Upper lobe of right lung (tissue), 1 donor: ENCODE measurements around the gene TEP1. TPM values are rescaled to one million over a fixed set of nuclear protein-coding genes. Genes with fewer than 3 reads are reported as not detected.
"Not testable (repeated sequence)": the region's sequence is repeated elsewhere in the genome, so short reads cannot be mapped to it uniquely, and the experiment has no call there.

Experiments
- ATAC-seq: fragments of 200-7000 bp; cut with Tn5 transposase; one replicate; pipeline ENCODE4 v1.9.1; 2020; ENCODE audit warnings: mild to moderate bottlenecking, moderate library complexity
- DNase-seq: peaks from one replicate; pipeline ENCODE4 v3.0.0-alpha.2; 2020
- H3K27ac ChIP-seq: fragments of 200-600 bp; one replicate; pipeline ENCODE4 v1.8.0; 2022
- H3K27me3 ChIP-seq: fragments of 200-600 bp; one replicate; pipeline ENCODE4 v1.8.0; 2022; ENCODE audit warnings: mild to moderate bottlenecking
- H3K36me3 ChIP-seq: fragments of 200-600 bp; one replicate; pipeline ENCODE4 v1.8.0; 2022
- H3K4me1 ChIP-seq: fragments of 200-600 bp; one replicate; pipeline ENCODE4 v1.8.0; 2022
- H3K4me3 ChIP-seq: fragments of 200-600 bp; one replicate; pipeline ENCODE4 v1.8.0; 2022; ENCODE audit warnings: mild to moderate bottlenecking
- H3K9me3 ChIP-seq: fragments of 200-600 bp; one replicate; pipeline ENCODE4 v1.8.0; 2022
- CTCF ChIP-seq: fragments of 200-600 bp; IDR thresholded peaks from one replicate; pipeline ENCODE4 v1.8.0; 2022; ENCODE audit warnings: antibody characterized with exemption
- intact Hi-C: fragments of 100-400 bp; cut with DNase I; formaldehyde crosslinking; loops from one replicate; pipeline ENCODE4 v1.11.0; 2022
- total RNA-seq: library from RNA; stranded (reverse); fragmentation: NEBNext Ultra II Directional; extraction: Animal tissue kit (Norgen Biotek cat#: 25700); gene quantifications from one replicate; pipeline ENCODE4 v1.2.1, GENCODE V29; 2021
- donor health status: DM: no; HTN: yes; CAD: no; lungs with severe emphysema.

Gene TEP1
- total RNA-seq, 1 donor from 2014 or later, result 48.9 TPM

DNA sequence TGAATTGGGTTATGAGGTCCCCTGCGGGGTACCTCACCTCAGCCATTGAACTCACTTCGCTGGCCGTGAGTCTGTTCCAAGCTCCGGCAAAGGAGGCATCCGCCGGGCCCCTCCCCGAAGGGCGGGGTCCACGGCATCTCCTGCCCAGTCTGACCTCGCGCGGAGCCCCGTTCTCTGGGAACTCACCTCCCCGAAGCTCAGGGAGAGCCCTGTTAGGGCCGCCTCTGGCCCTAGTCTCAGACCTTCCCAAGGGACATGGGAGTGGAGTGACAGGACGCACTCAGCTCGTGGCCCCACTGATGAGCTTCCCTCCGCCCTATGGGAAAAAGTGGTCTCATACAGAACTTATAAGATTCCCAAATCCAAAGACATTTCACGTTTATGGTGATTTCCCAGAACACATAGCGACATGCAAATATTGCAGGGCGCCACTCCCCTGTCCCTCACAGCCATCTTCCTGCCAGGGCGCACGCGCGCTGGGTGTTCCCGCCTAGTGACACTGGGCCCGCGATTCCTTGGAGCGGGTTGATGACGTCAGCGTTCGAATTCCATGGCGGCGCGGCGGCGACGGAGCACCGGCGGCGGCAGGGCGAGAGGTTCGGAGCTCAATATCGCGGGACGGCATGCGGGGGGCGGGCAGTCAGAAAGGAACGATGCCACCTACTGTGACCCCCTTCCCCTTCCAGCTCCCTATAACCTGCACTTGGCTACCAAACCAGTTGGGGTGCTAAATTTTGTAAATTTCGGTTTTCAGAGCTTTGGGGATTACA is 70.0 kb downstream of the TEP1 start, which contains the start of gene PARP2:
PARP2 (plus strand) TSS at position 544 of the 770 bp plus-strand sequence; CDS start at position 551, 7 bp downstream.
- DNase-seq, result peak; percentile 97
- peak within 1 kb of the TSS; percentile 66 for H3K4me3 ChIP-seq
- peak within 1 kb of the TSS; percentile 90 for H3K27ac ChIP-seq
- intact Hi-C loops, result no loop called here
- TF ChIP-seq CTCF, result no peak
- ATAC-seq, result peak; percentile 97
- H3K36me3 ChIP-seq, result peaks cover 29% of the 10 kb centered on the region
- peaks cover 3% of the 10 kb centered on the region for H3K4me1 ChIP-seq
- H3K9me3 ChIP-seq, result no peaks in the 10 kb centered on the region
- no peaks in the 10 kb centered on the region for H3K27me3 ChIP-seq

- no peak for TF ChIP-seq CTCF
- Histone ChIP-seq H3K4me3 (peak overlapping the region; percentile 66), H3K36me3 (peaks cover 17% of the 10 kb centered on the region), H3K27ac (peak overlapping the region; percentile 90), H3K9me3 (no peaks in the 10 kb centered on the region), H3K4me1 (peaks cover 3% of the 10 kb centered on the region), H3K27me3 (no peaks in the 10 kb centered on the region)
- DNase-seq, result no peak
- no peak for ATAC-seq
- intact Hi-C loops, result no loop called here
These were observed 71.7 kb downstream of the TEP1 start for GRCh38 chr14:20341646-20342045.

DNA sequence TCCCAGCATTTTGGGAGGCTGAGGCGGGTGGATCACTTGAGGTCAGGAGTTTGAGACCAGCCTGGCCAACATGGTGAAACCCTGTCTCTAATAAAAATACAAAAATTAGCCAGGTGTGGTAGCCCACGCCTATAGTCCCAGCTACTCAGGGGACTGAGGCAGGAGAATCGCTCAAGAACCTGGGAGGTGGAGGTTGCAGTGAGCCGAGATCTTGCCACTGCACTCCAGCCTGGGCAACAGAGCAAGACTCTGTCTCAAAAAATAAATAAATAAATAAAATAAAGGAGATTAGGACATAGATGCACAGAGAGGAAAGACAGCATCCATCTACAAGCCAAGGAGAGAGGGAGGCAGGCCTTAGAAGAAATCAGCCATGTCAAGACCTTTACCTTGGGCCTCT is 72.3 kb downstream of the TEP1 start:
- intact Hi-C loops, result not testable (repeated sequence)
- peaks cover 12% of the 10 kb centered on the region for H3K36me3 ChIP-seq

GRCh38 chr14:20334017-20334416 is 79.3 kb downstream of the TEP1 start:
- Histone ChIP-seq H3K4me1 (peaks cover 18% of the 10 kb centered on the region), H3K27ac (peak overlapping the region; percentile 83), H3K9me3 (no peaks in the 10 kb centered on the region), H3K36me3 (peaks cover 4% of the 10 kb centered on the region), H3K4me3 (no peak overlapping the region), H3K27me3 (no peaks in the 10 kb centered on the region)
- intact Hi-C loops, result no loop called here
- no peak for TF ChIP-seq CTCF
- no peak for DNase-seq
- ATAC-seq, result no peak

More for the DNA sequence above, 72.3 kb downstream of the TEP1 start:
- not testable (repeated sequence) for H3K9me3 ChIP-seq, H3K4me3 ChIP-seq, H3K27me3 ChIP-seq, H3K27ac ChIP-seq, ATAC-seq, DNase-seq, H3K4me1 ChIP-seq

DNA sequence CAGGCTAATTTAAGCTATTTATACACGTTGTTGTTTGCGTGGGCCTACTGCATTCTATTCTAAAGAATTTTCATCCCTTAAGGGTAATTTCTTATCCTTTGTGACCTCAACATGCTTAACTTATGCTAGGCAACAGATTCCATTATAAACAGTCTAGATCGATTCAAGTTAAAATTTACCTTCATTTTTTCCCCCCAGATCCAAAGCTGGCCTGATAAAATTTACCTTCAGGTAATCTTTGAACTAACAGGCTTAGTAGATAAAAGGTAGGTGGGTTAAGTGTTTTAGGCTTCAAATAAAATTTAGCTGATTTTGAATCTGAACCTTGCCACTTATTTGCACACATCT is 79.8 kb downstream of the TEP1 start:
- intact Hi-C loops, result no loop called here
- H3K4me3 ChIP-seq, result peak overlapping the region; percentile 74
- TF ChIP-seq CTCF, result no peak
- H3K27me3 ChIP-seq, result no peaks in the 10 kb centered on the region
- no peak for ATAC-seq
- no peak for DNase-seq
- peaks cover 18% of the 10 kb centered on the region for H3K4me1 ChIP-seq
- H3K36me3 ChIP-seq, result peaks cover 9% of the 10 kb centered on the region
- peak overlapping the region; percentile 83 for H3K27ac ChIP-seq
- H3K9me3 ChIP-seq, result no peaks in the 10 kb centered on the region

DNA sequence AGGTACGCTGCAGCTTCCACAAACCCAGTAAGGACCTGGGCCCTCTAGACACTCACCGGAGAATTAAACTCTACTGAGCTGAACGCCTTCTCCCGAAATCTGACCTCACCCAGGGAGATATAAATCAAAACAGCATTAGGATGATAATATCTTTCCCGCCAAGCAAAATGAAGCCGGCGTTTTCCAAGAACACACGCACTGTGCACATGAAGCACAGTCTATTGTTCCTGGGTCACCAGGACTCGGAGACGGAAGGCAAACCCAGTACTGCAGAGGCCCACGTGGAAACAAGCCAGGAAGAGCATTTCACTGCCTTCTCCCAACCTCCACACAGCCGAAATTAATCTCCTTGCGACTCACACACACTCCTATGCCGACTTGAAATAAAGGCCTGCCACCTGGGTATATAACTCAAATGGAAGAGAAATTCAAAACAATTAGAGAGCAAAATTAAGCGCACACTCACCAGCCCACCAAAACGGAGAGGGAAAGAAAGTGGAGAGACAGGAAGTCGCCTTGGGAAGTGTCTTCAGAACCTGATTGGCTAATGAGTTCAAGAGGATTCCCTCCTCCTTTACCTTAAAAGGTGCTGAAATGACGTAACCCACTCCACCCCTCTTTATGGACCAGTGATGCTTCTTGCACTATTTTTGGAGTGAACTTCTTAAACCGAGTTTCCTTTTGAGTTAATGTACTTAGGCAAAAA is 80.4 kb downstream of the TEP1 start, which contains the start of gene CCNB1IP1:
CCNB1IP1 (minus strand) TSS at position 492 of the 706 bp plus-strand sequence. CDS start 16,756 bp downstream, outside the sequence.
- DNase-seq (no peak), ATAC-seq (peak; percentile 97)
- peaks cover 18% of the 10 kb centered on the region for H3K4me1 ChIP-seq
- peak within 1 kb of the TSS; percentile 83 for H3K27ac ChIP-seq
- no peaks in the 10 kb centered on the region for H3K27me3 ChIP-seq
- intact Hi-C loops, result no loop called here
- no peaks in the 10 kb centered on the region for H3K9me3 ChIP-seq
- H3K4me3 ChIP-seq, result peak within 1 kb of the TSS; percentile 74
- peaks cover 15% of the 10 kb centered on the region for H3K36me3 ChIP-seq
- TF ChIP-seq CTCF, result no peak
